Testis (tissue), 2 donors: ENCODE data around the gene HNRNPD.

Source experiments
- POLR2A ChIP-seq: fragments of 450-650 bp; IDR thresholded peaks from one replicate; pipeline ENCODE4 v1.6.1; 2017; ENCODE audit warnings: antibody characterized with exemption, mild to moderate bottlenecking, moderate library complexity
- TF ChIP-seq, protein P1 (sequence below), 3 experiments: fragments of 450-650 bp in 2 of 3; fragments of 200-600 bp in 1 of 3; sonication (generic) in 1 of 3; IDR thresholded peaks; one replicate each; pipeline ENCODE4 v1.5.1; 2016 to 2019; ENCODE audit warnings: antibody characterized with exemption in 3 of 3, mild to moderate bottlenecking in 2 of 3, moderate library complexity in 1 of 3

DNA sequence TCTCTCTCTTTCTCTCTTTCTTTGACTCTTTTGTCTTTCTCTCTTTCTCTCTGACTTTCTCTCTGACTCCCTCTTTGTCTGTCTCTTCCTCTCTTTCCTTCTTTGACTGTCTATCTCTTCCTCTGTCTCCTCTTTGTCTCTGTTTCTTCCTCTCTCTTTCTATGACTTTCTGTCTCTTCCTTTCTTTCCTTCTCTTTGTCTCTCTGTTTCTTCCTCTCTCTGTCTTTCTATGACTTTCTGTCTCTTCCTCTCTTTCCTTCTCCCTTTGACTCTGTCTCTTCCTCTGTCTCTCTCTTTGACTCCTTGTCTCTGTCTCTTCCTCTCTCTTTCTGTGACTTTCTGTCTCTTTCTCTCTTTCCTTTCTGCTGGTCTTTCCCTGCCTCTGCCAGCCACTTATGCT is 38.7 kb downstream of the HNRNPD start:
- TF ChIP-seq, protein P1, sequence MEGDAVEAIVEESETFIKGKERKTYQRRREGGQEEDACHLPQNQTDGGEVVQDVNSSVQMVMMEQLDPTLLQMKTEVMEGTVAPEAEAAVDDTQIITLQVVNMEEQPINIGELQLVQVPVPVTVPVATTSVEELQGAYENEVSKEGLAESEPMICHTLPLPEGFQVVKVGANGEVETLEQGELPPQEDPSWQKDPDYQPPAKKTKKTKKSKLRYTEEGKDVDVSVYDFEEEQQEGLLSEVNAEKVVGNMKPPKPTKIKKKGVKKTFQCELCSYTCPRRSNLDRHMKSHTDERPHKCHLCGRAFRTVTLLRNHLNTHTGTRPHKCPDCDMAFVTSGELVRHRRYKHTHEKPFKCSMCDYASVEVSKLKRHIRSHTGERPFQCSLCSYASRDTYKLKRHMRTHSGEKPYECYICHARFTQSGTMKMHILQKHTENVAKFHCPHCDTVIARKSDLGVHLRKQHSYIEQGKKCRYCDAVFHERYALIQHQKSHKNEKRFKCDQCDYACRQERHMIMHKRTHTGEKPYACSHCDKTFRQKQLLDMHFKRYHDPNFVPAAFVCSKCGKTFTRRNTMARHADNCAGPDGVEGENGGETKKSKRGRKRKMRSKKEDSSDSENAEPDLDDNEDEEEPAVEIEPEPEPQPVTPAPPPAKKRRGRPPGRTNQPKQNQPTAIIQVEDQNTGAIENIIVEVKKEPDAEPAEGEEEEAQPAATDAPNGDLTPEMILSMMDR (IDR thresholded peaks at IDR 0.05): no peak
- TF ChIP-seq POLR2A: no peak
